ENCODE data around the gene ZNF77. TPM values are rescaled to one million over a fixed set of nuclear protein-coding genes. Genes with fewer than 3 reads are reported as not detected.
A peak's percentile ranks its signal among the peaks of the same experiment; 100 is the strongest.

ZNF77 gene
- total RNA-seq, 1 donor from 2014 or later: 5.8 TPM

DNA sequence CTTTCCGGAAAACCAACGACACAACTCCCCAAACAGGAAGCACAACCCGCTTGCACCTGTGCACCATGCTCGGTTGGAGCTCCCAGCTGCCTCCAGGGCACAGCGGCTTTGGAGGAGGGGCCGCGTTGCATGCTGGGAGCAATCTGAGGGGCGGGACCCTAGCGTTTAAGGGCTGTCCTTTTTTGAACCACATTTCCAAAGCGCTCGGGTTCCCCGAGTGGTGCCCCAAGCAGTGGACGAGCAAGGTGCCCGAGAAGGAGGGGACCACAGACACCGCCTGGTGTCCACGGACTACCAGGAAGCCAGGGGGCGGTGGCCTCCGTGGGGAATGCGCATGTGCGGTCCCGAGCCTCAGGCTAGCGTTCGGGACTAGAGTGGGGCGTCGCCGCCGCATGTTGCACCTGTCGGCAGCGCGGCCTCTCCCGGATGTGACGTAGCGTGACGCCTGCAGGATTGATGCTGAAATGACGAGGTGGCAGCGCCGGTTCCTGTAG, 56.0 kb downstream of the ZNF77 start:
- Mint-ChIP-seq H3K27ac (no peak overlapping the region), H3K4me3 (no peak overlapping the region)
- intact Hi-C loops (cut with micrococcal nuclease): no loop called here

DNA sequence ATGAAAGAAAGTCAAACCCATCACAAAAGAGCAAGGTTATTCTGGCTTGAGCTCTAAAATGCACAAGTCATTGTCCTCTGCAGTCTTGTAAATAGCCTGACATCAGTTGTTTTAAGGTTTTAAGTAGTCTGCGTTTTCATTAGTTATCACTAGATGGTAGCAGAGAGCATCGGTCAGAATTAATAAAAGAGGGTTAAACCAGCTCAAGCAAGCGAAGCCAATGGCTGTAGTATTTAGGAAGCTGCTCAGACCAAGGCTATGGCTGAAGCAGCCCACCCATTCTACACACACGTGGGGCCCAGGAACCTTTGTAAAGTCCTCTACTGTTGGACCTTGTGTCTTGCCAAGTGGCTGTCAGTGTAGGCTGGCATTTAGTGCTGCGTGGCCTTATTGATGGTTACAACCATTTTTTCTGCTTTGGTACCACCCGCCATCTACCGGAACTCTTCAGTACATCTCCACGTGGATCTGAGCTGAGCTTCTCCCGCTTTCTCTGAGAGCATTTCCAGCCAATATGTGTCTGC, 57.3 kb downstream of the ZNF77 start:
- Mint-ChIP-seq H3K4me3 (no peak overlapping the region), H3K27ac (no peak overlapping the region)

More for the DNA sequence above, 56.0 kb downstream of the ZNF77 start:
- Mint-ChIP-seq H3K4me1 (no peaks in the 10 kb centered on the region), H3K9me3 (peaks cover under 1% of the 10 kb centered on the region), H3K36me3 (ENCODE audit: low read depth) (no peaks in the 10 kb centered on the region), H3K27me3 (no peaks in the 10 kb centered on the region)
- no peak for DNase-seq

DNA sequence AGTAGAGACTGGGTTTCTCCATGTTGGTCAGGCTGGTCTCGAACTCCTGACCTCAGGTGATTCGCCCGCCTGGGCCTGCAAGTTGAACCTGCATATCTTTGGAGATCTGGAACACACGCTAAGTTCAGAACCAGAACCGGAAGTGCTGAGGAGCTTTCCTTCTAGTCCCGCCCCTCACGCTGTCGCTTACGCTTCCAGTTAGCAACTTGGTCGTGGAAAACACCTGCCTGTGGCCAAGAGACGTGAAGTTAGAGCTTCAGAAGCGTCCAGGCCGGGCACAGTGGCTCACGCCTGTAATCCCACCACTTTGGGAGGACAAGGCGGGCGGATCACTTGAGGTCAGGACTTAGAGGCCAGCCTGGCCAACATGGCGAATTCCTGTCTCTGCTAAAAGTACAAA, 59.0 kb downstream of the ZNF77 start:
- Mint-ChIP-seq H3K36me3 (ENCODE audit: low read depth) (no peaks in the 10 kb centered on the region), H3K27ac (no peak overlapping the region), H3K27me3 (no peaks in the 10 kb centered on the region), H3K4me3 (no peak overlapping the region), H3K4me1 (no peaks in the 10 kb centered on the region), H3K9me3 (peaks cover 3% of the 10 kb centered on the region)
- no peak for DNase-seq
- intact Hi-C loops (cut with micrococcal nuclease): no loop called here

More for the DNA sequence above, 57.3 kb downstream of the ZNF77 start:
- Mint-ChIP-seq H3K36me3 (ENCODE audit: low read depth) (no peaks in the 10 kb centered on the region), H3K9me3 (peaks cover 3% of the 10 kb centered on the region), H3K4me1 (no peaks in the 10 kb centered on the region), H3K27me3 (no peaks in the 10 kb centered on the region)
- intact Hi-C loops (cut with micrococcal nuclease): loop anchor here (1.0 kb wide), 1 partner anchor 63 kb away; no protein-coding TSS in a partner anchor
- DNase-seq: peak; percentile 57

DNA sequence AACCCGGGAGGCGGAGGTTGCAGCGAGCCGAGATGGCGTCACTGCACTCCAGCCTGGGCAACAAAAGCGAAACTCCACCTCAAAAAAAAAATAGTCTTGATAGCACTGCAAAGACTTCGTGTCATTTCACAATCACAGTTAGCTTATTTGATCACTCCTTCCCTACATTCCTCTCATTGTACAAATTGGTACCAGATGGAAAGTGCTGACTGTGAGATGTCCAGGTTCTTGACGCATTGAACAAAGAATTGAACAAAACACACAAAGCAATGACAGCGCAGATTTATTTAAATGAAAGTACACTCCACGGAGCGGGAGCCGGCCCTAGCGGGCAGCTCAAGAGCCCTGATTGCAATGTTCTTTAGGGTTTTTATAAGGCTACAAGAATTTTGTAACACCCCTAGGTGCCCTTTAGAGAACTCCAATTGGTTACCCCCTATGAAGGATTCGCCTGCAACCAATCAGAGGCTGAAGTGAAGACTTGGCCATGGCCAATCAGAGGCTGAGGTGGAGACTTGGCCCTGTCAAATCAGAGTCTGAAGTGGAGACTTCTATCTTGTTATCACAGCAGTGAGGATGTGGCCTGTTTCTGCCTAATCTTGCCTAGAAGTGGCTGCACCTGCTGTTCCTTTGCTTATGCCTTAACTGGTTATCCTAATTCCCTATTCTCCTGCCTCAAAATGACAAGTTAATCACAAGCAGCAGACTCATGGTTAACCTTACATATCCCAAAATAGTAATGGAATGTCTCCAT, 60.9 kb downstream of the ZNF77 start:
- Mint-ChIP-seq H3K4me1 (no peaks in the 10 kb centered on the region), H3K27ac (no peak overlapping the region), H3K4me3 (no peak overlapping the region), H3K36me3 (ENCODE audit: low read depth) (peaks cover 1% of the 10 kb centered on the region), H3K27me3 (no peaks in the 10 kb centered on the region), H3K9me3 (peaks cover 6% of the 10 kb centered on the region)
- intact Hi-C loops (cut with micrococcal nuclease): no loop called here
- no peak for DNase-seq

Other genes with a start within 250 kb of the ZNF77 start
- gene GNG7, start 242.3 kb downstream of the ZNF77 start, total RNA-seq: 0.07 and 0.09 TPM in 2 replicates
- gene DIRAS1, start 223.6 kb downstream of the ZNF77 start, total RNA-seq: 0.16 TPM in 1 of 2 replicates, not detected in the other
- 48.8 and 52.2 TPM in 2 replicates for gene SLC39A3, start 205.0 kb downstream of the ZNF77 start, total RNA-seq
- 73.3 and 76.9 TPM in 2 replicates for gene SGTA, start 161.7 kb downstream of the ZNF77 start, total RNA-seq
- 200 and 207 TPM in 2 replicates for gene THOP1, start 159.5 kb downstream of the ZNF77 start, total RNA-seq
- gene ZNF554, start 125.1 kb downstream of the ZNF77 start, total RNA-seq: 1.9 and 2.1 TPM in 2 replicates
- 0.90 and 0.98 TPM in 2 replicates for gene ZNF555, start 103.5 kb downstream of the ZNF77 start, total RNA-seq
- gene ZNF556, start 77.6 kb downstream of the ZNF77 start, total RNA-seq: not detected in 2 replicates
- 2.6 and 2.8 TPM in 2 replicates for gene ZNF57, start 44.0 kb downstream of the ZNF77 start, total RNA-seq
- 1.1 and 1.3 TPM in 2 replicates for gene TLE6, start 32.6 kb upstream of the ZNF77 start, total RNA-seq
- gene TLE2, start 84.3 kb upstream of the ZNF77 start, total RNA-seq: 1.4 and 2.3 TPM in 2 replicates
- 380 and 392 TPM in 2 replicates for gene TLE5, start 117.5 kb upstream of the ZNF77 start, total RNA-seq
- gene GNA11, start 149.4 kb upstream of the ZNF77 start, total RNA-seq: 7.4 and 10.1 TPM in 2 replicates
- gene GNA15, start 191.1 kb upstream of the ZNF77 start, total RNA-seq: 134 and 135 TPM in 2 replicates
- 41.8 and 43.7 TPM in 2 replicates for gene S1PR4, start 233.8 kb upstream of the ZNF77 start, total RNA-seq
- gene NCLN, start 241.0 kb upstream of the ZNF77 start, total RNA-seq: 114 and 116 TPM in 2 replicates

Data from activated CD4-positive, alpha-beta T cell treated with anti-CD3 and anti-CD28 coated beads, Interleukin-2, amount 10 ng/mL, durations not matched to agents 24 days and 14 days (primary cell).